ENCODE results near the gene DNAAF5. TPM values are rescaled to one million over a fixed set of nuclear protein-coding genes. Genes with fewer than 3 reads are reported as not detected.

Gene DNAAF5
- total RNA-seq, 1 donor from 2014 or later = 15.2 TPM

DNA sequence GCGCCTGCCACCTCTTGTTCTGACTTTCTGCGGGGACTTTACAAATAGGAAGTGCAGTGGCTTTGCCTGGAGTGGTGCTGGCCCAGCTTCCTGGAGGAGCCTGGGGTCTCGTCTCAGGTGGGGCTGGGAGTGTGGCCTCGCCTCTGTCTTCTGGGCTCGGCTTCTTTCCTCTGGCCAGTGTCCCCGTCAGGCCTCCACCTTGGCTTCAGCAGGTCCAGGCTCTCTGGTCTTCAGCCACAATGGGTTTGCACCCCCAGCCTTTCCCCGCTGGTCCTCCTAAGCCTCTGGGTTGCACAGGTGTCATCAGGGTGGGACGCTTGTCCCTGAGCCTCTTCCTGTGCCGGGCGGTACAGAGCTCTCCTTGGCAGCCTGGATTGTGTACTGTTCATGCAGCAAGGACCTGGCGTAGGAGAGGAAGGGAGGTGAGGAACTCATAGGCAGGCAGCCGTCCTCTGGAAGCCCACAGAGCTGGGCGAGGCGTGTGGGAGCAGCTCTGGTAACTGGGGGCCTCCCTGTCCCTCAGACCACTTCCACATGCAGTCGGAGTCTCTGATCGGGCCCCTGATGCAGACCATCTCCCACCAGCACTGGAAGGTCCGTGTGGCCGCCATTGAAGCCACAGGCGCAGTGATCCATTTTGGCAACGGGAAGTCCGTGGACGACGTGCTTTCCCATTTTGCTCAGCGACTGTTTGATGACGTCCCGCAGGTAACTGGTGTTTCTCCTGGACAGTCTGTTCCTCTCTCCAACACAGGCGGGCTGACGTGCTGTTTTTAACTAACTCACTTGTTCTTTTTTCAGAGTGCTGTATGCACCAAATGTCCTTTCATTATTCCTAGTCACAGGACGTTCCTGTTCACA is 2.9 kb downstream of the DNAAF5 start:
- no peak overlapping the region for H3K27ac Mint-ChIP-seq (ENCODE audit: unreplicated experiment)
- DNase-seq = no peak
- peaks cover 9% of the 10 kb centered on the region for H3K27me3 Mint-ChIP-seq (ENCODE audit: unreplicated experiment)
- H3K36me3 Mint-ChIP-seq (ENCODE audit: unreplicated experiment) = peaks cover 2% of the 10 kb centered on the region
- peaks cover 9% of the 10 kb centered on the region for H3K9me3 Mint-ChIP-seq (ENCODE audit: unreplicated experiment)
- no peak for TF ChIP-seq CTCF (IDR thresholded peaks at IDR 0.05; ENCODE audit: partially characterized antibody, unreplicated experiment)
- peaks cover 19% of the 10 kb centered on the region for H3K4me1 Mint-ChIP-seq (ENCODE audit: low read depth, unreplicated experiment)
- H3K4me3 Mint-ChIP-seq (ENCODE audit: unreplicated experiment) = no peak overlapping the region

DNA sequence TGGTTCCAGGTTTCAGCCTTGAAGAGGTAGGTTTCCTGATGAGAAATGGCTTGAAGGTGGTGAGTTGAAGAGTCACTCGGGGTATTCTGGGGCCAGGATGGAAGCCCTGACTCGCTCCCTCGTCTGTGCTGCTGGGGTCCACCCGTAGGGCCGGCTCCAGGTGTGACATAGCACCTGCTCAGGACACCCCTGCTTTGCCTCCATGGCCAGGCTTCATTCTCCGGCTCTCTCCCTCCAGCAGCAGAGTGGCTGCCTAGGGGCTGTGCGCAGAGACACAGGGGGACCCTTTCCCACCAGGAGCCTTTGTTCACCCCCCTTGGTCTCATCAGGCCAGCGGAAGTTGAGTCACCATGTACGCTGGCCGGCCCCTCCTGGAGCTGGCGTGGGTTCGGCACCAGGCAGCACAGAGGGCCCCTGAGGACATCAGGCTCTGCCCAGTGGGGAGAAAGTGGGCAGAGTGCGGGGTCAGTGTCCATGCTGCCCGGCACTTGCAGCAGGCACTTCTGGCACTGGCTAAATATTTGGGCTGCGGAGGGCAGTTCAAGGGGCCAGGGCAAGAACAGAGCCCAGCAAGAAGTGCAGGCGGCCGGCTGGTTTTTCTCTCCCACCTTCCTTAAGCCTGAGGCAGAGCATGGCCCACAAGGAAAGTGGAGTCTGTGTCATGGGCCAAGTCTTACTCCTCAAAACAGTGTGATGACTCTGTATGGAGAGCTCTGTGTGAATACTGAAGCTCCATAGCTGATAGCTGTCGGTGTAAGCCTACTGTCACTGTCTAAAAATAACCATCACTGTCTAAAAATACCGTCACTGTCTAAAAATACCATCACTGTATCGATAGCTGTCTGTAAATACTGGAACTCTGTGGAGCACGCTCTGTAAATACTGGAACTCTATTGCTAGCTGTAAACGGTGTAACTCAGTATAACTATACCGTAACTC is 4.3 kb downstream of the DNAAF5 start:
- Mint-ChIP-seq H3K9me3 (ENCODE audit: unreplicated experiment) (peaks cover 5% of the 10 kb centered on the region), H3K27ac (ENCODE audit: unreplicated experiment) (peak overlapping the region; percentile 43), H3K4me3 (ENCODE audit: unreplicated experiment) (no peak overlapping the region), H3K4me1 (ENCODE audit: low read depth, unreplicated experiment) (peaks cover 19% of the 10 kb centered on the region), H3K27me3 (ENCODE audit: unreplicated experiment) (peaks cover 6% of the 10 kb centered on the region), H3K36me3 (ENCODE audit: unreplicated experiment) (no peaks in the 10 kb centered on the region)
- no peak for DNase-seq
- no peak for TF ChIP-seq CTCF (IDR thresholded peaks at IDR 0.05; ENCODE audit: partially characterized antibody, unreplicated experiment)

DNA sequence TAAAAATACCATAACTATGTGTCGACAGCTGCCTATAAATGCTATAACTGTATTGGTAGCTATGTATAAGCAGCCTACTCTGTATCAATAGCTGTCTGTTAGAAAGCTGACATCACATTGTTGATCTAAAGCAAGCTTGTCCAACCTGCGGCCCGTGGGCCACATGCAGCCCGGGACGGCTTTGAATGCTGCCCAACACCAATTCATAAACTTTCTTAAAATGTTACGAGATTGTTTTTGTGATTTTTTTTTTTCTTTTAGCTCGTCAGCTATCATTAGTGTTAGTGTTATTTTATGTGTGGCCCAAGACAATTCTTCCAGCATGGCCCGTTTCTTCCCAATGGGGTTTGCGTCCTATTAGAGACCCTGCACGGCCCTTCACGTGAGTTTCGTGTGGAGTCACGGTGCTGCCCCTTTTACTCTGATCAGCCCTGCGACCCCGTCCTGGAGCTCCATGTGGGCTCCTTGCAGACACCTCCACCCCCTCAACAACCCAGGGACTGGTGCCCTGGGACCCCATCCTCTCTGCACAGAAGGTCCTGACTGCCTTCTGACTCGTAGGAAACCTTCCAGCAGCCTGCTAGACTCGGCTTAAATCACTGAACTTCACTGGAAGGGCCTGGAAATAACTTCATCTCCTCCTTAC is 5.1 kb downstream of the DNAAF5 start:
- H3K27me3 Mint-ChIP-seq (ENCODE audit: unreplicated experiment) = peaks cover 6% of the 10 kb centered on the region
- H3K27ac Mint-ChIP-seq (ENCODE audit: unreplicated experiment) = no peak overlapping the region
- peaks cover 17% of the 10 kb centered on the region for H3K4me1 Mint-ChIP-seq (ENCODE audit: low read depth, unreplicated experiment)
- no peaks in the 10 kb centered on the region for H3K36me3 Mint-ChIP-seq (ENCODE audit: unreplicated experiment)
- peaks cover 2% of the 10 kb centered on the region for H3K9me3 Mint-ChIP-seq (ENCODE audit: unreplicated experiment)
- H3K4me3 Mint-ChIP-seq (ENCODE audit: unreplicated experiment) = peak overlapping the region; percentile 25
- TF ChIP-seq CTCF (IDR thresholded peaks at IDR 0.05; ENCODE audit: partially characterized antibody, unreplicated experiment) = no peak
- DNase-seq = no peak

GRCh38 chr7:732094-732541 is 5.6 kb downstream of the DNAAF5 start:
- Mint-ChIP-seq H3K4me3 (ENCODE audit: unreplicated experiment) (peak overlapping the region; percentile 60), H3K27ac (ENCODE audit: unreplicated experiment) (peak overlapping the region; percentile 79), H3K4me1 (ENCODE audit: low read depth, unreplicated experiment) (peaks cover 17% of the 10 kb centered on the region), H3K27me3 (ENCODE audit: unreplicated experiment) (peaks cover 6% of the 10 kb centered on the region), H3K36me3 (ENCODE audit: unreplicated experiment) (no peaks in the 10 kb centered on the region), H3K9me3 (ENCODE audit: unreplicated experiment) (peaks cover 2% of the 10 kb centered on the region)
- peak; percentile 27 for TF ChIP-seq CTCF (IDR thresholded peaks at IDR 0.05; ENCODE audit: partially characterized antibody, unreplicated experiment)
- peak; percentile 76 for DNase-seq
